Kidney glomerular epithelial cell (primary cell): ENCODE results near the gene SRGAP2B.
"Not testable (repeated sequence)": the region's sequence is repeated elsewhere in the genome, so short reads cannot be mapped to it uniquely, and the experiment has no call there.

Source experiments
- DNase-seq: peaks from one replicate; lab custom pipeline; 2025; lab: John Stamatoyannopoulos, UW

SRGAP2B gene

GRCh38 chr1:145095284-145096057 is at the start of gene SRGAP2B, which contains the start of gene FAM72D:
TSS of gene SRGAP2B (minus strand) at chr1:145095328. CDS start at chr1:145092901, 2,427 bp downstream.
TSS of gene FAM72D (plus strand) at chr1:145095974. CDS start at chr1:145096848, 874 bp downstream.
- not testable (repeated sequence) for DNase-seq

- not testable (repeated sequence) for DNase-seq
These were observed 49.3 kb upstream of the SRGAP2B start for GRCh38 chr1:145144264-145144913.

GRCh38 chr1:145140549-145140948 is 45.4 kb upstream of the SRGAP2B start:
- not testable (repeated sequence) for DNase-seq

GRCh38 chr1:145134476-145134875 is 39.3 kb upstream of the SRGAP2B start:
- not testable (repeated sequence) for DNase-seq

GRCh38 chr1:145128697-145129469 is 33.8 kb upstream of the SRGAP2B start:
- DNase-seq, result not testable (repeated sequence)

- DNase-seq, result not testable (repeated sequence)
These were observed 32.0 kb upstream of the SRGAP2B start for GRCh38 chr1:145127144-145127543.

- not testable (repeated sequence) for DNase-seq
These were observed 30.0 kb upstream of the SRGAP2B start for GRCh38 chr1:145125112-145125511.

DNA sequence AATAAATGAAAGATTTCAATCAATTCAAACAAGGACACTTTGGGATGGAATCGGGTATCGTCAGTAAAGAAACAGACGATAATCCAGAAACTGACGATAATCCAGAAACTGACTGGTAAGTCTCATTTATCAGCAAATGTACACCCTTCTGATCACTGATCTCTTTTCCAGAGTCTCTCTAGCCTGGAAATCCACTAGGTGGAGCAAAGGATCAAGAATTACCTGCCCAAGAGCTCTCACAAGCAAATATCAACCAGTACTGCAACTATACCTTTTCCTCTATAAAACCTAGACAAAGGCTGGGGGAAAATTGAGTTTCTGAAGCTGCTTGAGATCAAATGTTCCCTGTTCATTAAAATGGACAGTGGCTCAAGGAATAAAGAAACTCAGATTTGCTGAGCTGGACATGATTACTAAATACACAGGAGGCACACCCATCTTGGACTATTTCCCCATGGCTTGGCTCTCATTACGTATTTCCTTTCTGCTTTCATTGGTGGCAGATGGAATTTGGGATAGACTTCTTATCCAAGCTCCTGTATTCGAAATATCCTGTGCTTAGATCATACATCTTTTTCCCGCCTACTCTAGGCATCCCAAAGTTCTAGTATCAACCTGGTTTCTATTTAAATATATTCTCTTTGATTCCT is 29.0 kb upstream of the SRGAP2B start:
- DNase-seq, result not testable (repeated sequence)

DNA sequence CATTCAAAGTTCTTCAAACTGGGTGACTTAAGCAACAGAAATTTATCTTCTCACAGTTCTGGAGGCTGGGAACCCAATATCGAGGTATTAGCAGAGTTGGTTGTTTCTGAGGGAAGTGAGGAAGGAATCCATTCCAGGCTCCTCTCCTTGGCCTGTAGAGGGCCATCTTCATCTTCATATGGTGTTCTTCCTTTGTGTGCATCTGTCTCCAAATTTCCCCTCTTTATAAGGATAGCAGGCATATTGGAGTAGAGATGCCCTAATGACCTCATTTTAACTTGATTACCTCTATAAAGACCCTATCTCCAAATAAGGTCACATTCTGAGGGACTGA is 27.9 kb upstream of the SRGAP2B start:
- not testable (repeated sequence) for DNase-seq

DNA sequence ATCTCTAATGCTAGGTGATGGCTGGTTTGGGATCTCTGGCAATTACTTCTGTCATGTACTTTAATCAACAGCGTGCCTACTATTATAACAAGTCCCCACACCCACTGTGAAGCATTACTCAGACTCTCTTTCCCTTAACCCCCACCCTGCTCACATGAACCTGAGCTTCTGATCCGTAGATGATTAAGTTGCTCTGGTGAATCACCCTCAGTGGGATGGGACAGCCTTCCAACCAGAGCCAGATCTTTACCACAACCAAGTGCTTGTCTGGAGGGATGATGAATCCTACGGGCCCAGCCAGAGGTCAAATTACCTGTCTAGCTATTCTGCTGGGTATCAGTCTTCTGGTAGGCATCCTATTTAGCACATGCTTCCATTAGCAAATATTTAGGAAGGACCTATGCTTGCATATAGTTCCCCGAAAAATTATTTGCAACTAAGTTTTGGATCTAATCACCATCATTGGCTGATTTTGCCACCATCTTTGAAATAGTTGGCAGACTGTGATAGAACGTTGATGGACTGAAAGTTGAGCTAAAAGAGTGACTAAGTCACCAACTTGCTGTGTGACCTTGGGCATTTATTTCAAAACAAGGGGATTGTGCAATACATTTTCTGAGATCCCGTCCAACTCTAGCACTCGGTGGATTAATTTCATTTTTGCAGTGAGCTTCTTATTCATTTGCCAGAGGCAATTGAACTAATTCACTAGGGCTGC is 27.4 kb upstream of the SRGAP2B start:
- DNase-seq, result not testable (repeated sequence)

DNA sequence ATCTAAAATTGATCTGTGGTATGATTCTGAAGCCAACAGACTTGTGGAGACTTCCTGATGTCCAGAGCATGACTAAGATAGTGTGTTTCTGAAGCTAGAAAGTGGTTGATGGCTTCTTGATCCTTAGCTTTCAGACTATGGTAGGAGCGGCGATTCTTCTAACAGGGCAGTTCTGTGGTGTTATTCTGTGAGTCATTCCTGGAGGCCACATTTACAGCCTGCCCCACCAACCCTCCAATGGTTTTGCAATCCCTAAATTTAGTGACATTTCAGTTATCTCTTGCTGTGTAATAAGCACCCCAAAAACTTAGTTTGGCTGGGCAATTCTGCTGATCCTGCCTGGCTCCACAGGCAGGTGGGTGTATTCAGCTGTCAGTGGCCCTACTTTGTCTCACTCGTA is 24.7 kb upstream of the SRGAP2B start:
- not testable (repeated sequence) for DNase-seq

GRCh38 chr1:145115587-145116493 is 20.7 kb upstream of the SRGAP2B start:
- not testable (repeated sequence) for DNase-seq

DNA sequence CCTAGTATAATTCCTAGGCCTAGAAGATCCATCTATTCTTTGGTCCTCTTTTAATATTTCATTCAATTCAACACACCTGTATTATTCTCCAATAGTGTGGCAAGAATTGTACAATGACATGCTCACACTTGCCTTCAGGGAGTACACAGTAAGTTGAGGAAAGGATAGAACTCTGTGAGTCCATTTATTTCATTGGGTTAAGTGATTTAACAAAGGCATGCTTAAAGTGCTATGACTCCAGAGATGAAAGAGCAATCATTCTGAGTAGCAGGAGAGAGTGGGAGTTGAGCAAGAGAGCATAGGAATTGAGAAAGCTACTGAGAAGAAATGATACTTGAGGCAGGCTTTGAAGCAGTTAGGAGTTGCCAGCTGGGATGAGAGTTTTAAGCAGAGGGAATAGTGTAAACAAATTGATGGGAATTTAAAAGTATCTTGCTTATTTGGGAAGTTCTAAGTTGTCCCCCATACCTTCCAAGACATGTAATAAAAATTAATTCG is 19.5 kb upstream of the SRGAP2B start:
- DNase-seq, result not testable (repeated sequence)

GRCh38 chr1:145112703-145113102 is 17.6 kb upstream of the SRGAP2B start:
- DNase-seq, result not testable (repeated sequence)

DNA sequence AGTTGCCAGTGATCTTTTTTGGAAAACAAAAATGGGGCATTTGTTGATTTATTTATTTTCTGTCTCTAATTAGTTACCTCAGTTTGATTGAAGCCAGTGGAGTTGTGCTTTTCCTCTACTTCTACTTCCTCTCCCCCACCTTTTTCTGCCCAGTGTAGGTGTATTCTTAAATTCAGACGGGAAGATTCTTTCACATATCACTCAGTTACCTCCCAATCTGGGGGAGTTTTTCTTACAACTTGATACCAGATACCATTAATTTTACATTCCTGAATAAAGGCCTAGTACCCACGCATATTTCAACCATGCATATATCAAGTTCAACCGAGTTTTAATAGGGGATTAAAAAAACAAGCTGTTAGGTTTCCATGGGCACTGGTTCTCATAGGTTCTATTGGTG is 16.5 kb upstream of the SRGAP2B start:
- not testable (repeated sequence) for DNase-seq

- not testable (repeated sequence) for DNase-seq
These were observed 8.2 kb upstream of the SRGAP2B start for GRCh38 chr1:145103294-145103693.

DNA sequence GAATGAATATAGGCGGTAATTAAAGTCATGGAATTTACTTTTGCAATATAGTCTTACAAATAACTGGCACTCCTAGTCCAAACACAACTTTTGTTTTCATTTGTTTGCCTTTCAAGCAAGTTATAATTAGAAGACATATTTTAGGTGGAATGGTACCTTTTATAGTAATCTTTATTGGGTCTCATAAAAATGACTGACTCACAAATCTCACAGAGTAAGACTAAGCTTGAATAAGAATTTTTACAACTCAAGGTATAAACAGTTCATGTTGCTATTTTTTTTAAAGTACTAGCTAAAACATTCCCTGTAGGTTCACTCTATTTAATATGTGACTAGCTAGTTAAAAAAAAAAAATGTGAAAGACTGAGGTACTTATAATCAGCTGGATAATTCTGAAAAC is 6.6 kb upstream of the SRGAP2B start:
- DNase-seq, result not testable (repeated sequence)

- DNase-seq, result not testable (repeated sequence)
These were observed 395 bp downstream of the SRGAP2B start for GRCh38 chr1:145094655-145095211.

GRCh38 chr1:145093517-145094149 is 1.5 kb downstream of the SRGAP2B start:
- DNase-seq, result not testable (repeated sequence)
